ENCODE results near the gene HGFAC.

GRCh38 chr4:3461515-3462291 is 19.9 kb downstream of the HGFAC start:
- no peak for TF ChIP-seq POLR2AphosphoS5 (IDR thresholded peaks at IDR 0.05; ENCODE audit: low read depth, low read length)
- no peak for TF ChIP-seq ZNF256 (CRISPR knock-in tag; conservative IDR thresholded peaks at IDR 0.05)
- no peak for TF ChIP-seq ZNF567 (CRISPR knock-in tag; IDR thresholded peaks at IDR 0.05; ENCODE audit: borderline replicate concordance)
- TF ChIP-seq BCLAF1 (IDR thresholded peaks at IDR 0.05) = no peak

Measured in HepG2 (cell line).